K562 (cell line): ENCODE measurements around the gene SNX3. TPM values are rescaled to one million over a fixed set of nuclear protein-coding genes. Genes with fewer than 3 reads are reported as not detected.

ENCODE experiments used
- ATAC-seq: fragments of 200-7000 bp; cut with Tn5 transposase; 3 replicates; pipeline ENCODE4 v1.9.1; 2020; ENCODE audit warnings: moderate library complexity
- BruUV-seq: library from RNA; stranded (reverse); fragments of 400-500 nt; replicated peaks from 2 replicates; lab custom pipeline; 2021; lab: Mats Ljungman, UMichigan
- CTCF ChIA-PET: fragments of 300-600 bp; formaldehyde crosslinking; extraction: SDS; loops from one replicate; lab custom pipeline; 2021; ENCODE audit warnings: low intra/inter-chr PET ratio; lab: Yijun Ruan, JAX
- POLR2A ChIA-PET: fragments of 300-600, 350-650 bp; sonication (Branson Sonifier 250); formaldehyde crosslinking; extraction: SDS; loops from one replicate; lab custom pipeline; 2021; ENCODE audit warnings: antibody characterized with exemption, inconsistent platforms; lab: Yijun Ruan, JAX
- DNase-seq, 4 experiments: peaks; one replicate each; pipeline versions ENCODE4 v3.0.0 to v3.0.0-alpha.2; 2011 to 2018; ENCODE audit warnings: low spot score in 3 of 4, mixed read lengths in 3 of 4; ENCODE audit errors: extremely low read depth in 1 of 4
- FAIRE-seq: peaks from 2 replicates; lab custom pipeline; 2011; peaks lifted over from hg19 to GRCh38; lab: Jason Lieb, UNC
- H2AFZ ChIP-seq: 2 replicates; pipeline ENCODE4 v1.6.0; 2011; ENCODE audit warnings: low read depth, low read length, control low read depth, inconsistent platforms
- H3K27ac ChIP-seq: fragments of 200-600 bp; 3 replicates; pipeline ENCODE4 v1.8.0; 2011; ENCODE audit warnings: low read depth, mild to moderate bottlenecking, control low read depth, inconsistent platforms, low read length, moderate library complexity, mixed read lengths; ENCODE audit errors: extremely low read depth
- H3K27me3 ChIP-seq, 2 experiments: fragments of 300-600 bp in 1 of 2; 2 replicates in 1 of 2; 3 replicates in 1 of 2; pipeline versions ENCODE4 v1.6.0 to v1.8.0; 2011; ENCODE audit warnings: inconsistent platforms in 2 of 2, low read length in 2 of 2, mild to moderate bottlenecking in 1 of 2, mixed read lengths in 1 of 2, moderate library complexity in 1 of 2; ENCODE audit not compliant: control insufficient read depth in 2 of 2, insufficient read depth in 2 of 2
- H3K36me3 ChIP-seq: fragments of 300-600 bp; 3 replicates; pipeline ENCODE4 v1.8.0; 2011; ENCODE audit warnings: mild to moderate bottlenecking, low read length, inconsistent platforms; ENCODE audit not compliant: control insufficient read depth, insufficient read depth
- H3K4me1 ChIP-seq, 2 experiments: fragments of 200-600 bp in 1 of 2; replicated peaks in 1 of 2; 2 replicates in 1 of 2; 3 replicates in 1 of 2; pipeline versions ENCODE4 v1.5.1 to v1.8.0; 2011; ENCODE audit warnings: inconsistent platforms in 2 of 2, low read length in 2 of 2, mild to moderate bottlenecking in 1 of 2, mixed read lengths in 1 of 2, moderate library complexity in 1 of 2; ENCODE audit not compliant: control insufficient read depth in 2 of 2, insufficient read depth in 2 of 2
- H3K4me2 ChIP-seq: 2 replicates; pipeline ENCODE4 v1.6.1; 2011; ENCODE audit warnings: low read length, control low read depth, inconsistent platforms, mixed read lengths; ENCODE audit not compliant: insufficient read depth
- H3K4me3 ChIP-seq: fragments of 200-600 bp; sonication (generic), shearing (Covaris generic); 2 replicates; pipeline ENCODE4 v1.5.1; 2016; ENCODE audit warnings: control low read depth, inconsistent platforms
- H3K79me2 ChIP-seq: fragments of 200-600 bp; 3 replicates; pipeline ENCODE4 v1.8.0; 2011; ENCODE audit warnings: low read length, inconsistent platforms; ENCODE audit not compliant: control insufficient read depth, insufficient read depth
- H3K9ac ChIP-seq, 2 experiments: 2 replicates each; pipeline versions ENCODE4 v1.6.0 to v1.6.1; 2011; ENCODE audit warnings: low read depth in 2 of 2, low read length in 2 of 2, control low read depth in 1 of 2, inconsistent platforms in 1 of 2, mild to moderate bottlenecking in 1 of 2, mixed read lengths in 1 of 2; ENCODE audit not compliant: insufficient read depth in 1 of 2
- H3K9me1 ChIP-seq: one replicate; pipeline ENCODE4 v1.6.0; 2011; ENCODE audit warnings: inconsistent platforms, mild to moderate bottlenecking, low read length, moderate library complexity; ENCODE audit not compliant: control insufficient read depth, insufficient read depth
- H3K9me3 ChIP-seq: replicated peaks from 2 replicates; pipeline ENCODE4 v1.5.1; 2011; ENCODE audit warnings: low read depth, low read length, inconsistent platforms; ENCODE audit not compliant: control insufficient read depth, insufficient read depth
- H4K20me1 ChIP-seq: replicated peaks from 2 replicates; pipeline ENCODE4 v1.6.1; 2011; ENCODE audit warnings: low read length, inconsistent platforms, mixed read lengths; ENCODE audit not compliant: control insufficient read depth, insufficient read depth
- FOXP1 ChIP-seq: sonication (generic); formaldehyde crosslinking; IDR thresholded peaks from 2 replicates; pipeline ENCODE4 v1.8.0; 2022; ENCODE audit warnings: mild to moderate bottlenecking, missing genetic modification reagents
- HCFC1 ChIP-seq: IDR thresholded peaks from 2 replicates; pipeline ENCODE4 v1.6.1; 2012; ENCODE audit warnings: low read depth, low read length, improper control_type of control experiment
- HDAC8 ChIP-seq: fragments of 450-650 bp; IDR thresholded peaks from 2 replicates; pipeline ENCODE4 v1.6.1; 2016; ENCODE audit warnings: mild to moderate bottlenecking, missing genetic modification characterization, moderate library complexity, missing compliant biosample characterization
- MED1 ChIP-seq: sonication (generic); formaldehyde crosslinking; IDR thresholded peaks from 2 replicates; pipeline ENCODE4 v1.8.1; 2023; ENCODE audit warnings: missing genetic modification reagents, borderline replicate concordance
- NUFIP1 ChIP-seq: fragments of 450-650 bp; IDR thresholded peaks from 2 replicates; pipeline ENCODE4 v1.6.1; 2018; ENCODE audit not compliant: partially characterized antibody
- SAFB2 ChIP-seq: fragments of 200-400 bp; formaldehyde crosslinking; IDR thresholded peaks from 2 replicates; pipeline ENCODE4 v1.6.1; 2018; ENCODE audit warnings: borderline replicate concordance, low read length, low read depth, moderate library complexity; ENCODE audit not compliant: severe bottlenecking
- SIN3A ChIP-seq, 2 experiments: fragments of 150-350 bp in 1 of 2; IDR thresholded peaks; 2 replicates each; pipeline ENCODE4 v1.6.1; 2011 to 2016; ENCODE audit warnings: borderline replicate concordance in 2 of 2, low read depth in 2 of 2, low read length in 2 of 2, mild to moderate bottlenecking in 2 of 2, moderate library complexity in 2 of 2; ENCODE audit not compliant: control insufficient read depth in 1 of 2
- SMARCA5 ChIP-seq: fragments of 450-650 bp; IDR thresholded peaks from 2 replicates; pipeline ENCODE4 v1.6.1; 2016
- TARDBP ChIP-seq: fragments of 450-650 bp; IDR thresholded peaks from 2 replicates; pipeline ENCODE4 v1.6.1; 2016
- TCFL5 ChIP-seq: fragments of 250-450 bp; sonication (Bioruptor Pico); conservative IDR thresholded peaks from 2 replicates; pipeline ENCODE4 v1.6.1; 2021; ENCODE audit warnings: mild to moderate bottlenecking, moderate library complexity, matching md5 sums
- THRAP3 ChIP-seq: fragments of 450-650 bp; IDR thresholded peaks from 2 replicates; pipeline ENCODE4 v1.6.1; 2016; ENCODE audit warnings: mild to moderate bottlenecking, inconsistent platforms, borderline replicate concordance
- ZNF347 ChIP-seq: fragments of 450-650 bp; formaldehyde crosslinking; IDR thresholded peaks from 2 replicates; pipeline ENCODE4 v1.4.0; 2020; ENCODE audit warnings: low read depth, mild to moderate bottlenecking, moderate library complexity
- ZNF398 ChIP-seq: fragments of 250-450 bp; sonication (Bioruptor Pico); IDR thresholded peaks from 2 replicates; pipeline ENCODE4 v1.8.0; 2021; ENCODE audit warnings: moderate library complexity, mild to moderate bottlenecking, inconsistent platforms
- ZNF551 ChIP-seq: fragments of 250-450 bp; sonication (Bioruptor Pico); IDR thresholded peaks from 2 replicates; pipeline ENCODE4 v1.5.0; 2021; ENCODE audit warnings: mild to moderate bottlenecking, moderate library complexity
- ZNF830 ChIP-seq: fragments of 250-450 bp; sonication (Bioruptor Pico); IDR thresholded peaks from 2 replicates; pipeline ENCODE4 v1.5.0; 2021; ENCODE audit warnings: mild to moderate bottlenecking
- WGBS: fragments of 100-300 bp; shearing (Covaris generic); methylation state at CpG from one replicate; pipeline ENCODE4 v1.1.6; 2016; ENCODE audit warnings: low coverage, mixed read lengths; ENCODE audit not compliant: insufficient coverage; ENCODE audit errors: missing lambda C conversion rate; 5-methylcytosine and 5-hydroxymethylcytosine counted together
- in situ Hi-C: fragments of 300-500 bp; cut with MboI; formaldehyde crosslinking; loops from 4 replicates; pipeline ENCODE4 v1.15.0; 2018; ENCODE audit warnings: inconsistent platforms, mixed read lengths
- intact Hi-C: fragments of 100-400 bp; cut with micrococcal nuclease; formaldehyde crosslinking; loops from 2 replicates; pipeline ENCODE4 v1.14.2; 2022
- polyA plus RNA-seq, 8 experiments: library from polyadenylated mRNA; depleted of rRNA in 4 of 8; stranded (reverse) in 5 of 8; unstranded in 3 of 8; fragments of >200 nt; fragmentation: Nextera tagmentation in 2 of 8; fragmentation: Illumina TruSeq in 1 of 8; extraction: Ambion mirVana in 2 of 8; extraction: Trizol in 1 of 8; gene quantifications; 2 replicates each; pipeline versions ENCODE4 v1.2.1 to v1.2.3, GENCODE V29; 2011 to 2014; ENCODE audit warnings: inconsistent platforms in 1 of 8, missing spikeins in 1 of 8
- total RNA-seq, 7 experiments: library from RNA; depleted of rRNA in 6 of 7; stranded (reverse); fragments of >200 nt in 6 of 7; fragmentation: Illumina TruSeq in 2 of 7; extraction: Trizol in 2 of 7; gene quantifications; 2 replicates each; pipeline versions ENCODE4 v1.2.1 to v1.2.3, GENCODE V29; 2011 to 2021; ENCODE audit warnings: low replicate concordance in 1 of 7
- TF ChIP-seq, protein P1 (sequence below): fragments of 450-650 bp; IDR thresholded peaks from 2 replicates; pipeline ENCODE4 v1.6.1; 2014; ENCODE audit warnings: low read depth, mild to moderate bottlenecking, moderate library complexity, borderline replicate concordance

SNX3 gene
- total and polyA plus RNA-seq, 9 of the 15 experiments (the other 6 are each of a cell fraction or from before 2014, with no cell fraction given) = 48.9 to 410 (median 159) TPM

DNA sequence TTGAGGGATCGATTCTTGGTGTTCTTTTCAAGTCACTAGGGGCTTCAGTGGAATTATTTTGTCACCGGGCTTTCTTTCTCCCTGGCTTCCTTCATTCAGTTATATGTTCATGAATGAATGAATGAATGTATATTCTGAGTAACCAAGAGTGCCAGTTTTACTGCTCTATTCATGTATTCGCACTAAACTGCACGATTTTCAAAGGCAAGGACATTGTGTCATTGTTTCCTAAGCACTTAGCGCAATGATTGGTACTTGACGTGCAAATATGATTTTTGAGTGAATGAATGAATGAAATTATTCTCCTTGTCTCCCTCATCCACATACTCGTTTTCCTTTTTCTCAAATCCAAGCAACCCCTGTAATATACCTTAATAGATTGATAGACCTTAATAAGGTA is 34.8 kb upstream of the SNX3 start (continued):
- TF ChIP-seq ZNF398 (CRISPR knock-in tag) = no peak
- no peak for TF ChIP-seq ZNF551 (CRISPR knock-in tag)

- Histone ChIP-seq H3K36me3 (no peaks in the 10 kb centered on the region; the same call in 2 of the 3 replicates), H3K4me3 (peak within 1 kb of the TSS; percentile 55), H3K27me3 (no peaks in the 10 kb centered on the region), H3K9me1 (no peaks in the 10 kb centered on the region), H3K4me2 (peak within 1 kb of the TSS; percentile 90), H3K79me2 (peaks cover 32% of the 10 kb centered on the region), H4K20me1 (no peaks in the 10 kb centered on the region), H3K9me3 (no peaks in the 10 kb centered on the region), H3K9ac (peak within 1 kb of the TSS; percentile 88 to 97), H3K27ac (peak within 1 kb of the TSS; percentile 90), H2AFZ (peak within 1 kb of the TSS; percentile 95), H3K4me1 (peaks cover 3 to 14% of the 10 kb centered on the region in 2 experiments; a peak in 3 of 5 replicates)
- in situ Hi-C loops (no loop called here), intact Hi-C loops (loop anchor here (1.0 to 2.0 kb wide), 2 partner anchors 34 to 66 kb away; partner anchors contain the start of gene SNX3)
- BruUV-seq = TSS peak; percentile 73
- ATAC-seq = peak; percentile 95
- ChIA-PET POLR2A (interaction anchor here (0.5 to 2.1 kb wide), 11 partner anchors 11 to 269 kb away, joined by 3 to 6 read pairs (median 3); partner anchors contain the start of gene SNX3), CTCF (no interaction called here)
- DNase-seq = peak; percentile 92 to 94 (median 92)
- FAIRE-seq = peak; percentile 89
- 0% methylated on average over 41 of the region's 46 CpGs for WGBS
- TF ChIP-seq HCFC1 (peak; percentile 94), TARDBP (no peak), SAFB2 (no peak), HDAC8 (tag) (no peak), TCFL5 (CRISPR knock-in tag) (no peak), SMARCA5 (no peak), NUFIP1 (no peak), ZNF830 (CRISPR knock-in tag) (no peak), SIN3A (IDR thresholded peaks at IDR 0.05; ENCODE audit: borderline replicate concordance in 2 of 2, control insufficient read depth in 1 of 2, low read depth in 2 of 2, low read length in 2 of 2) (peak; percentile 11 to 56; a peak in 2 of 4 replicates), ZNF347 (CRISPR knock-in tag) (no peak), FOXP1 (CRISPR knock-in tag) (no peak), MED1 (no peak), THRAP3 (no peak)
- TF ChIP-seq, protein P1, sequence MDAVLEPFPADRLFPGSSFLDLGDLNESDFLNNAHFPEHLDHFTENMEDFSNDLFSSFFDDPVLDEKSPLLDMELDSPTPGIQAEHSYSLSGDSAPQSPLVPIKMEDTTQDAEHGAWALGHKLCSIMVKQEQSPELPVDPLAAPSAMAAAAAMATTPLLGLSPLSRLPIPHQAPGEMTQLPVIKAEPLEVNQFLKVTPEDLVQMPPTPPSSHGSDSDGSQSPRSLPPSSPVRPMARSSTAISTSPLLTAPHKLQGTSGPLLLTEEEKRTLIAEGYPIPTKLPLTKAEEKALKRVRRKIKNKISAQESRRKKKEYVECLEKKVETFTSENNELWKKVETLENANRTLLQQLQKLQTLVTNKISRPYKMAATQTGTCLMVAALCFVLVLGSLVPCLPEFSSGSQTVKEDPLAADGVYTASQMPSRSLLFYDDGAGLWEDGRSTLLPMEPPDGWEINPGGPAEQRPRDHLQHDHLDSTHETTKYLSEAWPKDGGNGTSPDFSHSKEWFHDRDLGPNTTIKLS = peak; percentile 77
Measured at GRCh38 chr6:108294727-108295625, 34.1 kb upstream of the SNX3 start, which contains the start of gene AFG1L. TSS of gene AFG1L (plus strand) at chr6:108295054. CDS start at chr6:108295080, 26 bp downstream.
